Measurements from ENCODE around the gene LRRFIP2. TPM values are rescaled to one million over a fixed set of nuclear protein-coding genes. Genes with fewer than 3 reads are reported as not detected.

LRRFIP2 gene
- total RNA-seq, 1 donor from 2014 or later, result 62.4 TPM

- H3K9me3 Mint-ChIP-seq (ENCODE audit: unreplicated experiment), result no peaks in the 10 kb centered on the region
- no peak overlapping the region for H3K9ac ChIP-seq (ENCODE audit: low read length)
- H3K27me3 ChIP-seq (ENCODE audit: insufficient read depth, low read length), result no peaks in the 10 kb centered on the region
- no peak for FAIRE-seq
- H3K4me1 Mint-ChIP-seq (ENCODE audit: low read depth, unreplicated experiment), result peaks cover 14% of the 10 kb centered on the region
- no peaks in the 10 kb centered on the region for H3K4me1 ChIP-seq (ENCODE audit: insufficient read depth, low read length)
- H3K27ac ChIP-seq (ENCODE audit: low read depth, low read length), result no peak overlapping the region
- H2AFZ ChIP-seq (ENCODE audit: low read depth, low read length), result no peak overlapping the region
- H3K27me3 Mint-ChIP-seq (ENCODE audit: low read depth, unreplicated experiment), result no peaks in the 10 kb centered on the region
- H3K27ac Mint-ChIP-seq (ENCODE audit: unreplicated experiment), result no peak overlapping the region
- H3K36me3 Mint-ChIP-seq (ENCODE audit: low read depth, unreplicated experiment), result peaks cover 32% of the 10 kb centered on the region
- peaks cover 45% of the 10 kb centered on the region for H3K36me3 ChIP-seq (ENCODE audit: insufficient read depth, low read length)
- TF ChIP-seq EZH2 (IDR thresholded peaks at IDR 0.05; ENCODE audit: insufficient read depth, low read length) (no peak), CTCF (IDR thresholded peaks at IDR 0.05; ENCODE audit: insufficient read depth, low read depth, low read length) (no peak)
- H3K4me3 Mint-ChIP-seq (ENCODE audit: unreplicated experiment), result no peak overlapping the region
- H3K9me3 ChIP-seq (ENCODE audit: insufficient read depth, low read depth, low read length), result no peaks in the 10 kb centered on the region
- H3K4me3 ChIP-seq (ENCODE audit: insufficient read depth, low read depth, low read length), result no peak overlapping the region
- H3K4me2 ChIP-seq (ENCODE audit: low read length), result no peak overlapping the region
- no peaks in the 10 kb centered on the region for H3K79me2 ChIP-seq (ENCODE audit: insufficient read depth, low read length)
- no peak for DNase-seq (ENCODE audit: low read depth)
- H4K20me1 ChIP-seq (ENCODE audit: insufficient read depth, low read length), result peaks cover 5% of the 10 kb centered on the region
Measured at GRCh38 chr3:37028329-37028728, 146.1 kb downstream of the LRRFIP2 start.

- H3K27me3 Mint-ChIP-seq (ENCODE audit: low read depth, unreplicated experiment), result no peaks in the 10 kb centered on the region
- no peaks in the 10 kb centered on the region for H3K9me3 ChIP-seq (ENCODE audit: insufficient read depth, low read depth, low read length)
- peaks cover 14% of the 10 kb centered on the region for H3K4me1 Mint-ChIP-seq (ENCODE audit: low read depth, unreplicated experiment)
- no peaks in the 10 kb centered on the region for H3K79me2 ChIP-seq (ENCODE audit: insufficient read depth, low read length)
- no peak overlapping the region for H2AFZ ChIP-seq (ENCODE audit: low read depth, low read length)
- no peaks in the 10 kb centered on the region for H3K27me3 ChIP-seq (ENCODE audit: insufficient read depth, low read length)
- H3K9me3 Mint-ChIP-seq (ENCODE audit: unreplicated experiment), result no peaks in the 10 kb centered on the region
- peaks cover 5% of the 10 kb centered on the region for H4K20me1 ChIP-seq (ENCODE audit: insufficient read depth, low read length)
- no peak overlapping the region for H3K4me2 ChIP-seq (ENCODE audit: low read length)
- TF ChIP-seq CTCF (IDR thresholded peaks at IDR 0.05; ENCODE audit: insufficient read depth, low read depth, low read length) (no peak), EZH2 (IDR thresholded peaks at IDR 0.05; ENCODE audit: insufficient read depth, low read length) (no peak)
- H3K4me3 Mint-ChIP-seq (ENCODE audit: unreplicated experiment), result no peak overlapping the region
- H3K9ac ChIP-seq (ENCODE audit: low read length), result no peak overlapping the region
- H3K27ac Mint-ChIP-seq (ENCODE audit: unreplicated experiment), result no peak overlapping the region
- H3K36me3 Mint-ChIP-seq (ENCODE audit: low read depth, unreplicated experiment), result peaks cover 42% of the 10 kb centered on the region
- peaks cover 50% of the 10 kb centered on the region for H3K36me3 ChIP-seq (ENCODE audit: insufficient read depth, low read length)
- no peak overlapping the region for H3K4me3 ChIP-seq (ENCODE audit: insufficient read depth, low read depth, low read length)
- DNase-seq (ENCODE audit: low read depth) (no peak), FAIRE-seq (no peak)
- H3K27ac ChIP-seq (ENCODE audit: low read depth, low read length), result no peak overlapping the region
- H3K4me1 ChIP-seq (ENCODE audit: insufficient read depth, low read length), result no peaks in the 10 kb centered on the region
Measured at GRCh38 chr3:37026851-37027250, 147.5 kb downstream of the LRRFIP2 start.

GRCh38 chr3:37025561-37026335, 148.6 kb downstream of the LRRFIP2 start:
- Mint-ChIP-seq H3K4me1 (ENCODE audit: low read depth, unreplicated experiment) (peaks cover 7% of the 10 kb centered on the region), H3K27me3 (ENCODE audit: low read depth, unreplicated experiment) (no peaks in the 10 kb centered on the region), H3K4me3 (ENCODE audit: unreplicated experiment) (no peak overlapping the region), H3K9me3 (ENCODE audit: unreplicated experiment) (no peaks in the 10 kb centered on the region), H3K27ac (ENCODE audit: unreplicated experiment) (no peak overlapping the region), H3K36me3 (ENCODE audit: low read depth, unreplicated experiment) (peaks cover 39% of the 10 kb centered on the region)
- H3K9me3 ChIP-seq (ENCODE audit: insufficient read depth, low read depth, low read length), result no peaks in the 10 kb centered on the region
- H3K27ac ChIP-seq (ENCODE audit: low read depth, low read length), result no peak overlapping the region
- no peak overlapping the region for H3K4me2 ChIP-seq (ENCODE audit: low read length)
- H2AFZ ChIP-seq (ENCODE audit: low read depth, low read length), result no peak overlapping the region
- H3K79me2 ChIP-seq (ENCODE audit: insufficient read depth, low read length), result no peaks in the 10 kb centered on the region
- no peak for TF ChIP-seq CTCF (IDR thresholded peaks at IDR 0.05; ENCODE audit: insufficient read depth, low read depth, low read length)
- no peak overlapping the region for H3K9ac ChIP-seq (ENCODE audit: low read length)
- H3K4me1 ChIP-seq (ENCODE audit: insufficient read depth, low read length), result no peaks in the 10 kb centered on the region
- DNase-seq (ENCODE audit: low read depth) (no peak), FAIRE-seq (no peak)
- H4K20me1 ChIP-seq (ENCODE audit: insufficient read depth, low read length), result no peaks in the 10 kb centered on the region
- no peak overlapping the region for H3K4me3 ChIP-seq (ENCODE audit: insufficient read depth, low read depth, low read length)
- no peaks in the 10 kb centered on the region for H3K27me3 ChIP-seq (ENCODE audit: insufficient read depth, low read length)
- peaks cover 41% of the 10 kb centered on the region for H3K36me3 ChIP-seq (ENCODE audit: insufficient read depth, low read length)
